Measurements from ENCODE around the gene MEMO1. TPM values are rescaled to one million over a fixed set of nuclear protein-coding genes. Genes with fewer than 3 reads are reported as not detected.

MEMO1 gene
- total RNA-seq, 1 experiment from 2014 or later, result 44.7 TPM

DNA sequence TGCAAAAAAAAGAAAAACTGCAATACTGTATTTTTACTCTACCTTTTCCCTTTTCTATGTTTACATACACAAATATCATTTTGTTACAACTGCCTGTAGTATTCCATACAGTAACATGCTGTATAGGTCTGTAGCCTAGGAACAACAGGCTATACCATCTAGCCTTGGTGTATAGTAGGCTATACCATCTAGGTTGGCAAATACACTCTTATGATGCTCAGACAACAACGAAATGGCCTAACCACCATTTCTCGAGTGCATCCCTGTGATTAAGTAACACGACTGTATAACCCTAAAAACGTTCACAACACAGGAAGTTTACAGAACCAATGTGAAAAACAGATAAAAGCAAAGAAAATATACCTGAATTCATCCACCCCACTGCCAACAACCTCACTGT is 64.0 kb downstream of the MEMO1 start:
- H3K4me3 ChIP-seq (replicated peaks in 1 of 2; ENCODE audit: low read depth in 1 of 2, low read length in 2 of 2), result no peak overlapping the region
- no peaks in the 10 kb centered on the region for H3K27me3 ChIP-seq (ENCODE audit: insufficient read depth, low read length)
- no peak overlapping the region for H2AFZ ChIP-seq (ENCODE audit: low read depth, low read length, poor library complexity, severe bottlenecking)
- no peak overlapping the region for H3K27ac ChIP-seq (ENCODE audit: low read depth, low read length)
- ChIA-PET RAD21 (ENCODE audit: low non-redundant PET in 1 of 2, low total read pairs in 2 of 2, uncharacterized antibody in 2 of 2, unreplicated experiment in 2 of 2) (no interaction called here), CTCF (no interaction called here), POLR2A (no interaction called here)
- no peak overlapping the region for H3K4me2 ChIP-seq (ENCODE audit: low read length)
- no peak for ATAC-seq
- DNase-seq (ENCODE audit: low read depth, low spot score), result no peak
- no TSS peak for BruUV-seq (replicated peaks)
- H3K9ac ChIP-seq (ENCODE audit: low read length), result no peak overlapping the region
- no peaks in the 10 kb centered on the region for H3K4me1 ChIP-seq (ENCODE audit: control insufficient read depth in 1 of 2, insufficient read depth in 2 of 2, low read length in 2 of 2)
- intact Hi-C loops (cut with micrococcal nuclease), result no loop called here
- H3K9me2 ChIP-seq (ENCODE audit: insufficient read depth), result no peaks in the 10 kb centered on the region
- peaks cover 1 to 4% of the 10 kb centered on the region in 2 experiments; a peak in 1 of 4 replicates for H3K36me3 ChIP-seq (ENCODE audit: control insufficient read depth in 1 of 2, insufficient read depth in 2 of 2, low read length in 2 of 2)
- TF ChIP-seq CBX3 (IDR thresholded peaks at IDR 0.05; ENCODE audit: low read depth) (no peak), ZNF274 (IDR thresholded peaks at IDR 0.05; ENCODE audit: low read depth, low read length) (no peak), ZFX (IDR thresholded peaks at IDR 0.05) (no peak), SRF (IDR thresholded peaks at IDR 0.05; ENCODE audit: low read depth) (no peak), EZH2phosphoT487 (IDR thresholded peaks at IDR 0.05; ENCODE audit: borderline replicate concordance) (no peak), ELF1 (IDR thresholded peaks at IDR 0.05; ENCODE audit: borderline replicate concordance, low read depth) (no peak), SIN3A (IDR thresholded peaks at IDR 0.05; ENCODE audit: low read depth) (no peak), TCF7L2 (IDR thresholded peaks at IDR 0.05; ENCODE audit: borderline replicate concordance, extremely low read depth, insufficient read depth, insufficient read length) (no peak)
- TF ChIP-seq, protein P1, sequence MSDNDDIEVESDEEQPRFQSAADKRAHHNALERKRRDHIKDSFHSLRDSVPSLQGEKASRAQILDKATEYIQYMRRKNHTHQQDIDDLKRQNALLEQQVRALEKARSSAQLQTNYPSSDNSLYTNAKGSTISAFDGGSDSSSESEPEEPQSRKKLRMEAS (IDR thresholded peaks at IDR 0.05), result no peak
- no peaks in the 10 kb centered on the region for H3K9me3 ChIP-seq (ENCODE audit: control insufficient read depth in 1 of 2, insufficient read depth in 1 of 2, low read depth in 1 of 2, low read length in 2 of 2)
- H4K20me1 ChIP-seq (ENCODE audit: insufficient read depth), result 0 out of 2 replicates have a peak, but pooled peaks cover 4% of the 10 kb centered on the region
- peaks cover 84% of the 10 kb centered on the region for H3K79me2 ChIP-seq (ENCODE audit: insufficient read depth, low read length)

DNA sequence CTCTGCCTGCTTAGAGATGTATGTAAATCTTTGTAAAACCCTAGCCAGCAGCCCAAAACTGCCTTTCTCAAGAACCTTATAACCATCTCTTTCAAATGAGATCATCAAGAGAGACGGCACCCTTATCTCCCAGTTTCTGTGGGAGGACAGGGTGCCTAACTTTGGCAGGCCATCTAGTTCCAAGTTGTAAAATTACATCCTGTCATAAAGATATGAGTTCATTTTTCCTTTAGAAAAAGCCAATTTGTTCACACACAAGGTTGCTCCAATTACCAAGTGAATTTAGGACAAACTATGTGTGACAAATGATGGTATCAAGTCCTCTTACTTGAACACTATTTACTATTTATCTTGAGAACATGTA is 65.3 kb downstream of the MEMO1 start:
- Histone ChIP-seq H3K27me3 (ENCODE audit: insufficient read depth, low read length) (no peaks in the 10 kb centered on the region), H3K27ac (ENCODE audit: low read depth, low read length) (no peak overlapping the region), H3K4me2 (ENCODE audit: low read length) (no peak overlapping the region), H2AFZ (ENCODE audit: low read depth, low read length, poor library complexity, severe bottlenecking) (no peak overlapping the region), H3K9me3 (ENCODE audit: control insufficient read depth in 1 of 2, insufficient read depth in 1 of 2, low read depth in 1 of 2, low read length in 2 of 2) (no peaks in the 10 kb centered on the region), H3K79me2 (ENCODE audit: insufficient read depth, low read length) (peaks cover 82% of the 10 kb centered on the region), H4K20me1 (ENCODE audit: insufficient read depth) (0 out of 2 replicates have a peak, but pooled peaks cover 4% of the 10 kb centered on the region), H3K36me3 (ENCODE audit: control insufficient read depth in 1 of 2, insufficient read depth in 2 of 2, low read length in 2 of 2) (peaks cover 2 to 4% of the 10 kb centered on the region in 2 experiments; a peak in 1 of 4 replicates), H3K4me3 (replicated peaks in 1 of 2; ENCODE audit: low read depth in 1 of 2, low read length in 2 of 2) (no peak overlapping the region), H3K9ac (ENCODE audit: low read length) (no peak overlapping the region), H3K4me1 (ENCODE audit: control insufficient read depth in 1 of 2, insufficient read depth in 2 of 2, low read length in 2 of 2) (no peaks in the 10 kb centered on the region), H3K9me2 (ENCODE audit: insufficient read depth) (no peaks in the 10 kb centered on the region)
- ChIA-PET POLR2A (no interaction called here), CTCF (no interaction called here), RAD21 (ENCODE audit: low non-redundant PET in 1 of 2, low total read pairs in 2 of 2, uncharacterized antibody in 2 of 2, unreplicated experiment in 2 of 2) (no interaction called here)
- no TSS peak for BruUV-seq (replicated peaks)
- ATAC-seq (no peak), DNase-seq (ENCODE audit: low read depth, low spot score) (no peak)
- intact Hi-C loops (cut with micrococcal nuclease), result no loop called here
- no peak for TF ChIP-seq SP1 (IDR thresholded peaks at IDR 0.05; ENCODE audit: low read depth)
- TF ChIP-seq, protein P2, sequence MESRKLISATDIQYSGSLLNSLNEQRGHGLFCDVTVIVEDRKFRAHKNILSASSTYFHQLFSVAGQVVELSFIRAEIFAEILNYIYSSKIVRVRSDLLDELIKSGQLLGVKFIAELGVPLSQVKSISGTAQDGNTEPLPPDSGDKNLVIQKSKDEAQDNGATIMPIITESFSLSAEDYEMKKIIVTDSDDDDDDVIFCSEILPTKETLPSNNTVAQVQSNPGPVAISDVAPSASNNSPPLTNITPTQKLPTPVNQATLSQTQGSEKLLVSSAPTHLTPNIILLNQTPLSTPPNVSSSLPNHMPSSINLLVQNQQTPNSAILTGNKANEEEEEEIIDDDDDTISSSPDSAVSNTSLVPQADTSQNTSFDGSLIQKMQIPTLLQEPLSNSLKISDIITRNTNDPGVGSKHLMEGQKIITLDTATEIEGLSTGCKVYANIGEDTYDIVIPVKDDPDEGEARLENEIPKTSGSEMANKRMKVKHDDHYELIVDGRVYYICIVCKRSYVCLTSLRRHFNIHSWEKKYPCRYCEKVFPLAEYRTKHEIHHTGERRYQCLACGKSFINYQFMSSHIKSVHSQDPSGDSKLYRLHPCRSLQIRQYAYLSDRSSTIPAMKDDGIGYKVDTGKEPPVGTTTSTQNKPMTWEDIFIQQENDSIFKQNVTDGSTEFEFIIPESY (IDR thresholded peaks at IDR 0.05; ENCODE audit: extremely low read depth, insufficient replicate concordance, low read length), result no peak
- TF ChIP-seq RAD21 (IDR thresholded peaks at IDR 0.05; ENCODE audit: low read depth), result no peak
- no peak for TF ChIP-seq CBX3 (IDR thresholded peaks at IDR 0.05; ENCODE audit: low read depth)
- no peak for TF ChIP-seq ZNF274 (IDR thresholded peaks at IDR 0.05; ENCODE audit: low read depth, low read length)
- no peak for TF ChIP-seq POLR2AphosphoS5 (IDR thresholded peaks at IDR 0.05; ENCODE audit: low read depth, low read length)
- no peak for TF ChIP-seq EZH2phosphoT487 (IDR thresholded peaks at IDR 0.05; ENCODE audit: borderline replicate concordance)
- TF ChIP-seq, protein P3, sequence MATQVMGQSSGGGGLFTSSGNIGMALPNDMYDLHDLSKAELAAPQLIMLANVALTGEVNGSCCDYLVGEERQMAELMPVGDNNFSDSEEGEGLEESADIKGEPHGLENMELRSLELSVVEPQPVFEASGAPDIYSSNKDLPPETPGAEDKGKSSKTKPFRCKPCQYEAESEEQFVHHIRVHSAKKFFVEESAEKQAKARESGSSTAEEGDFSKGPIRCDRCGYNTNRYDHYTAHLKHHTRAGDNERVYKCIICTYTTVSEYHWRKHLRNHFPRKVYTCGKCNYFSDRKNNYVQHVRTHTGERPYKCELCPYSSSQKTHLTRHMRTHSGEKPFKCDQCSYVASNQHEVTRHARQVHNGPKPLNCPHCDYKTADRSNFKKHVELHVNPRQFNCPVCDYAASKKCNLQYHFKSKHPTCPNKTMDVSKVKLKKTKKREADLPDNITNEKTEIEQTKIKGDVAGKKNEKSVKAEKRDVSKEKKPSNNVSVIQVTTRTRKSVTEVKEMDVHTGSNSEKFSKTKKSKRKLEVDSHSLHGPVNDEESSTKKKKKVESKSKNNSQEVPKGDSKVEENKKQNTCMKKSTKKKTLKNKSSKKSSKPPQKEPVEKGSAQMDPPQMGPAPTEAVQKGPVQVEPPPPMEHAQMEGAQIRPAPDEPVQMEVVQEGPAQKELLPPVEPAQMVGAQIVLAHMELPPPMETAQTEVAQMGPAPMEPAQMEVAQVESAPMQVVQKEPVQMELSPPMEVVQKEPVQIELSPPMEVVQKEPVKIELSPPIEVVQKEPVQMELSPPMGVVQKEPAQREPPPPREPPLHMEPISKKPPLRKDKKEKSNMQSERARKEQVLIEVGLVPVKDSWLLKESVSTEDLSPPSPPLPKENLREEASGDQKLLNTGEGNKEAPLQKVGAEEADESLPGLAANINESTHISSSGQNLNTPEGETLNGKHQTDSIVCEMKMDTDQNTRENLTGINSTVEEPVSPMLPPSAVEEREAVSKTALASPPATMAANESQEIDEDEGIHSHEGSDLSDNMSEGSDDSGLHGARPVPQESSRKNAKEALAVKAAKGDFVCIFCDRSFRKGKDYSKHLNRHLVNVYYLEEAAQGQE (IDR thresholded peaks at IDR 0.05; ENCODE audit: low read depth), result no peak
- no peak for TF ChIP-seq EGR1 (IDR thresholded peaks at IDR 0.05; ENCODE audit: low read depth)
- TF ChIP-seq ELF1 (IDR thresholded peaks at IDR 0.05; ENCODE audit: borderline replicate concordance, low read depth), result no peak
- TF ChIP-seq SRF (IDR thresholded peaks at IDR 0.05; ENCODE audit: low read depth), result no peak
- TF ChIP-seq TCF7L2 (IDR thresholded peaks at IDR 0.05; ENCODE audit: borderline replicate concordance, extremely low read depth, insufficient read depth, insufficient read length), result no peak
- no peak for TF ChIP-seq EZH2 (IDR thresholded peaks at IDR 0.05)

Data from HCT116 (cell line).